Measurements from ENCODE around the gene TRPM1.

DNA sequence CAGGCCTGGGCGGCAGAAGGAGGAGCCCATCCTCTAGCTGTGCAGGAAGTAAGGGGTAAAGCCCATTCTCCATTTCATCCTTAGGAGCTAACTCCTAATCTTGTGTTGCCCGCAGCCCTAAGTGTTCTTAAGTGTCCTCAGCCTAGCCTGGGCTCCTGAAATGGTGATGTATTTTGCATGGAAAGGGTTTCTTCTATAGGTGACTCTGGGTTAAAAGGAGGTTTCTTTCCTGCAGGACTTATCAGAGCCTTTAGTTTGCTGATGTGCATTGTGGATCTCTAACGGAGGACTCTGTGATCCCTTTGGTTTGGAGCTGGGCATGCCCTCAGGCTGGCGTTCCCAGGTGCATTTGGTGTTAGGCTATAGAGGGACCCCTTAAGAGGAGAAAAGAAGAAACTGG, 48.5 kb upstream of the TRPM1 start:
- TF ChIP-seq POLR2A (IDR thresholded peaks at IDR 0.05) = no peak
- TF ChIP-seq, protein P1, sequence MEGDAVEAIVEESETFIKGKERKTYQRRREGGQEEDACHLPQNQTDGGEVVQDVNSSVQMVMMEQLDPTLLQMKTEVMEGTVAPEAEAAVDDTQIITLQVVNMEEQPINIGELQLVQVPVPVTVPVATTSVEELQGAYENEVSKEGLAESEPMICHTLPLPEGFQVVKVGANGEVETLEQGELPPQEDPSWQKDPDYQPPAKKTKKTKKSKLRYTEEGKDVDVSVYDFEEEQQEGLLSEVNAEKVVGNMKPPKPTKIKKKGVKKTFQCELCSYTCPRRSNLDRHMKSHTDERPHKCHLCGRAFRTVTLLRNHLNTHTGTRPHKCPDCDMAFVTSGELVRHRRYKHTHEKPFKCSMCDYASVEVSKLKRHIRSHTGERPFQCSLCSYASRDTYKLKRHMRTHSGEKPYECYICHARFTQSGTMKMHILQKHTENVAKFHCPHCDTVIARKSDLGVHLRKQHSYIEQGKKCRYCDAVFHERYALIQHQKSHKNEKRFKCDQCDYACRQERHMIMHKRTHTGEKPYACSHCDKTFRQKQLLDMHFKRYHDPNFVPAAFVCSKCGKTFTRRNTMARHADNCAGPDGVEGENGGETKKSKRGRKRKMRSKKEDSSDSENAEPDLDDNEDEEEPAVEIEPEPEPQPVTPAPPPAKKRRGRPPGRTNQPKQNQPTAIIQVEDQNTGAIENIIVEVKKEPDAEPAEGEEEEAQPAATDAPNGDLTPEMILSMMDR (IDR thresholded peaks at IDR 0.05) = no peak

Data from adrenal gland (tissue), 5 donors.